HepG2 (cell line): ENCODE results near the gene GDF9.

Experiments used
- CHD4 ChIP-seq: fragments of 200-600 bp; sonication (generic); IDR thresholded peaks from 2 replicates; pipeline ENCODE4 v1.7.0; 2017; ENCODE audit warnings: mild to moderate bottlenecking, low read length, borderline replicate concordance
- HNRNPUL1 ChIP-seq: fragments of 200-400 bp; formaldehyde crosslinking; IDR thresholded peaks from 2 replicates; pipeline ENCODE4 v1.6.1; 2017; ENCODE audit warnings: low read depth, mild to moderate bottlenecking, low read length, moderate library complexity
- NR1H2 ChIP-seq: sonication (generic); formaldehyde crosslinking; IDR thresholded peaks from 2 replicates; pipeline ENCODE4 v1.8.1; 2022; ENCODE audit warnings: low read depth, missing genetic modification reagents, borderline replicate concordance
- SOX6 ChIP-seq, 2 experiments: fragments of 450-650 bp in 1 of 2; sonication (generic) in 1 of 2; formaldehyde crosslinking in 1 of 2; IDR thresholded peaks; 2 replicates each; pipeline versions ENCODE4 v1.4.0 to v1.6.1; 2017 to 2020; ENCODE audit warnings: antibody characterized with exemption in 1 of 2, mild to moderate bottlenecking in 1 of 2, missing genetic modification reagents in 1 of 2
- ZBTB20 ChIP-seq: sonication (generic); formaldehyde crosslinking; IDR thresholded peaks from 2 replicates; pipeline ENCODE4 v1.8.1; 2023; ENCODE audit warnings: missing genetic modification reagents, low read depth, mild to moderate bottlenecking, borderline replicate concordance
- ZNF501 ChIP-seq: sonication (generic); formaldehyde crosslinking; IDR thresholded peaks from 2 replicates; pipeline ENCODE4 v1.5.1; 2020; ENCODE audit warnings: mild to moderate bottlenecking, moderate library complexity, missing genetic modification reagents

GRCh38 chr5:132909702-132910101 is 43.4 kb upstream of the GDF9 start:
- TF ChIP-seq CHD4 (no peak), NR1H2 (CRISPR knock-in tag) (no peak), HNRNPUL1 (no peak), ZBTB20 (CRISPR knock-in tag) (no peak), ZNF501 (CRISPR knock-in tag) (no peak), SOX6 (IDR thresholded peaks at IDR 0.05) (no peak), SOX6 (CRISPR knock-in tag; IDR thresholded peaks at IDR 0.05) (no peak)
